CD14-positive monocyte (primary cell): ENCODE data around the gene CCDC106. TPM values are rescaled to one million over a fixed set of nuclear protein-coding genes. Genes with fewer than 3 reads are reported as not detected.

ENCODE experiments used
- DNase-seq, 3 donors: peaks; one replicate each; pipeline ENCODE4 v3.0.0-alpha.2; 2011 to 2022
- H2AFZ ChIP-seq: 2 replicates; pipeline ENCODE4 v1.6.0; 2012; ENCODE audit warnings: mild to moderate bottlenecking, low read depth, low read length, inconsistent platforms; ENCODE audit not compliant: insufficient read depth, poor library complexity, severe bottlenecking
- H3K27ac ChIP-seq, 2 donors: 1 replicate in 1 of 2; 2 replicates in 1 of 2; pipeline ENCODE4 v1.5.1; 2012 to 2013; ENCODE audit warnings: low read length in 2 of 2, control low read depth in 1 of 2, inconsistent platforms in 1 of 2, low read depth in 1 of 2, mild to moderate bottlenecking in 1 of 2
- H3K27me3 ChIP-seq, 2 donors: one replicate each; pipeline versions ENCODE4 v1.6.0 to v1.6.1; 2011 to 2013; ENCODE audit warnings: low read length in 2 of 2; ENCODE audit not compliant: control insufficient read depth in 2 of 2, insufficient read depth in 2 of 2
- H3K36me3 ChIP-seq, 2 donors: replicated peaks in 1 of 2; 1 replicate in 1 of 2; 2 replicates in 1 of 2; pipeline versions ENCODE4 v1.5.1 to v1.6.1; 2012 to 2013; ENCODE audit warnings: low read length in 2 of 2, control low read depth in 1 of 2, inconsistent platforms in 1 of 2, mild to moderate bottlenecking in 1 of 2; ENCODE audit not compliant: insufficient read depth in 2 of 2, control insufficient read depth in 1 of 2
- H3K4me1 ChIP-seq, 2 donors: 1 replicate in 1 of 2; 2 replicates in 1 of 2; pipeline versions ENCODE4 v1.5.1 to v1.6.1; 2012 to 2013; ENCODE audit warnings: low read length in 2 of 2, control low read depth in 1 of 2, inconsistent platforms in 1 of 2, mild to moderate bottlenecking in 1 of 2, moderate library complexity in 1 of 2; ENCODE audit not compliant: insufficient read depth in 2 of 2, control insufficient read depth in 1 of 2
- H3K4me2 ChIP-seq: replicated peaks from 2 replicates; pipeline ENCODE3; 2012; ENCODE audit warnings: low read length, moderate library complexity, mild to moderate bottlenecking; ENCODE audit not compliant: poor library complexity, severe bottlenecking; ENCODE audit errors: extremely low read depth
- H3K4me3 ChIP-seq, 3 experiments: fragments of 200-600 bp in 1 of 3; sonication (generic) in 1 of 3; replicated peaks in 1 of 3; 1 replicate in 2 of 3; 2 replicates in 1 of 3; pipeline ENCODE4 v1.5.1; 2011 to 2013; ENCODE audit warnings: low read length in 3 of 3, mild to moderate bottlenecking in 3 of 3, control low read depth in 2 of 3, low read depth in 2 of 3, inconsistent platforms in 1 of 3, moderate library complexity in 1 of 3
- H3K79me2 ChIP-seq: 2 replicates; pipeline ENCODE4 v1.6.0; 2012; ENCODE audit warnings: mild to moderate bottlenecking, control low read depth, inconsistent platforms, low read length, moderate library complexity; ENCODE audit not compliant: insufficient read depth
- H3K9ac ChIP-seq: 2 replicates; pipeline ENCODE4 v1.6.0; 2017; ENCODE audit warnings: low read length, mild to moderate bottlenecking; ENCODE audit not compliant: insufficient read depth, poor library complexity, severe bottlenecking
- H3K9me3 ChIP-seq, 2 donors: replicated peaks in 1 of 2; 1 replicate in 1 of 2; 2 replicates in 1 of 2; pipeline versions ENCODE4 v1.5.1 to v1.6.1; 2012 to 2013; ENCODE audit warnings: low read length in 2 of 2, control low read depth in 1 of 2; ENCODE audit not compliant: control insufficient read depth in 1 of 2, insufficient read depth in 1 of 2
- H4K20me1 ChIP-seq: 2 replicates; pipeline ENCODE4 v1.6.0; 2012; ENCODE audit warnings: mild to moderate bottlenecking, low read length, control low read depth, moderate library complexity; ENCODE audit not compliant: insufficient read depth
- H3K27ac Mint-ChIP-seq, 7 donors: one replicate each; pipeline ENCODE4 v1.8.0; 2020; ENCODE audit warnings: mild to moderate bottlenecking in 7 of 7, mixed read lengths in 7 of 7, moderate library complexity in 6 of 7, inconsistent platforms in 2 of 7
- H3K27me3 Mint-ChIP-seq, 3 donors: one replicate each; pipeline ENCODE4 v1.8.0; 2021 to 2022; ENCODE audit warnings: low read depth in 3 of 3, mild to moderate bottlenecking in 3 of 3, mixed read lengths in 3 of 3, moderate library complexity in 3 of 3, inconsistent platforms in 1 of 3
- H3K36me3 Mint-ChIP-seq, 2 donors: one replicate each; pipeline ENCODE4 v1.8.0; 2020; ENCODE audit warnings: mixed read lengths in 2 of 2, inconsistent platforms in 1 of 2, mild to moderate bottlenecking in 1 of 2
- H3K4me1 Mint-ChIP-seq: one replicate; pipeline ENCODE4 v1.8.0; 2020; ENCODE audit warnings: mild to moderate bottlenecking, mixed read lengths
- H3K4me3 Mint-ChIP-seq, 2 donors: one replicate each; pipeline ENCODE4 v1.8.0; 2020; ENCODE audit warnings: mild to moderate bottlenecking in 2 of 2, mixed read lengths in 2 of 2, moderate library complexity in 1 of 2
- H3K9me3 Mint-ChIP-seq, 7 donors: one replicate each; pipeline ENCODE4 v1.8.0; 2020 to 2022; ENCODE audit warnings: mixed read lengths in 7 of 7, mild to moderate bottlenecking in 6 of 7, moderate library complexity in 6 of 7, inconsistent platforms in 2 of 7
- WGBS: methylation state at CpG from one replicate; pipeline ENCODE4 v1.1.5; 2013; ENCODE audit warnings: missing lambda C conversion rate; ENCODE audit not compliant: insufficient coverage; 5-methylcytosine and 5-hydroxymethylcytosine counted together
- intact Hi-C, 2 donors: fragments of 100-400 bp; cut with micrococcal nuclease; formaldehyde crosslinking; loops; one replicate each; pipeline versions ENCODE4 v1.15.0 to v1.15.1; 2023
- polyA minus RNA-seq: library from RNA; depleted of rRNA, polyadenylated mRNA; stranded (reverse); fragments of >200 nt; gene quantifications from 2 replicates; pipeline ENCODE4 v1.2.3, GENCODE V29; 2012
- polyA plus RNA-seq, 3 donors: library from polyadenylated mRNA; depleted of rRNA in 1 of 3; unstranded in 2 of 3; stranded (reverse) in 1 of 3; fragments of 300-500 nt in 2 of 3; fragments of >200 nt in 1 of 3; fragmentation: Illumina TruSeq in 2 of 3; gene quantifications; 1 replicate in 2 of 3; 2 replicates in 1 of 3; pipeline ENCODE4 v1.2.3, GENCODE V29; 2012 to 2021
- total RNA-seq, 12 experiments: library from RNA in 1 of 12; stranded (reverse) in 1 of 12; fragments of 120-200 nt in 1 of 12; gene quantifications; one replicate each; pipeline ENCODE4 v1.2.4 and lab custom pipeline; 2013 to 2026; ENCODE audit warnings: mixed read lengths in 6 of 12, inconsistent platforms in 1 of 12
- TF ChIP-seq, protein P1 (sequence below): fragments of 200-600 bp; IDR thresholded peaks from one replicate; pipeline ENCODE4 v1.8.0; 2022; ENCODE audit warnings: antibody characterized with exemption, mild to moderate bottlenecking

The CCDC106 gene
- 2.0 TPM for total RNA-seq (2013)
- polyA plus RNA-seq (1 to 10 TPM in 2 of 3 donors, under 1 TPM in 1; 0.74 to 2.4 (median 1.2) TPM), polyA minus RNA-seq (1.4 and 1.7 TPM in 2 replicates), total RNA-seq (lab: John Stamatoyannopoulos, UW) (0.34 to 2.1 (median 0.90) reads per million in 11 experiments)

DNA sequence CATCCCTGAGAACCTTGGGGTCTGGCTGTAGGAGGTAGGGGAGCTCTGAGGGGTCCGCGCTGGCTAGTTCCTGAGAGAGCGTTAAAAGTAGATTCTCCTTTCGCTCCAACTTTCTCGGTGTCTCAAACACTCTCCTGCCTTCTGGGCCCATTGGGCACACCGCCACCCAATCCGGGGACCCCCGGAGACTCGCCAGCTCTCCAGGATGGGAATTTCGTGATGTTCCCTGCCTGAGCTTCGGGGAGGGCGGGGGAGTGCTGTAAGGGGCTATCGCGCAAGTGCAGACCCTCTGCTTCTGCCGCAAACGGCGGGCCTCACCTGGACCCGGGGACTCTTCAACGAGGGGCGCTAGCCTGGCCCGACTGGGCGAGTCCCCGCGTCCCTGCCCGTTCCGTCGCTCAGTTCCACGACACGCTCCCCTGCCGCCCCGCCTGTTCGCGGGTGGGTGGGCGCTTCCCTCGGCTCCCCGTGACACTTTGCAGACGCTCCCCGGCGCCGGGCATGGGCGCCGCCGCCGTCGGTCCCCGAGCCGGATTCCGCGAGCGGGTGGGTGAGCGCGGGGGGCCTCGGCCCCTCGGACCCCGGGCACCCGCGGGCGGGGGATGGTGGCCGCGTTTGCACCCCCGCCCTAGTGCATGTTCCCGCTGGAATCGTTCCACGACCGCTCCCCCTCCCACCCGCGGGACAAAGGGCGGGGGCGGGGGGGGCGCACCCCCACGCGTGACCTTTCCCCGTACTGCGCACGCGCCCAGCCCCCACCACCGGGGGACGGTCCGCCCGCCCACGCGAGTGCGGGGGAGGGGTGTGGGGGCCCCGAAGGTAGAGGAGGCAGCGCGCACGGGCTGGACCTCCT lies at the start of gene CCDC106:
Gene CCDC106, plus strand, starts transcription at position 481 of the 853 bp plus-strand sequence. CDS start 835 bp downstream, outside the sequence.
- peaks cover 0 to 5% (median 0%) of the 10 kb centered on the region in 7 donors for H3K9me3 Mint-ChIP-seq
- peak within 1 kb of the TSS; percentile 88 for H2AFZ ChIP-seq
- peaks cover 37 to 46% of the 10 kb centered on the region in 2 donors for H3K4me1 ChIP-seq
- H3K27me3 Mint-ChIP-seq = peaks cover 6 to 16% (median 12%) of the 10 kb centered on the region in 3 donors
- intact Hi-C loops = no loop called here
- peaks cover 42% of the 10 kb centered on the region for H3K4me1 Mint-ChIP-seq
- peak within 1 kb of the TSS; percentile 86 to 91 for H3K4me3 Mint-ChIP-seq
- H3K79me2 ChIP-seq = peaks cover 25% of the 10 kb centered on the region
- H3K9me3 ChIP-seq = no peaks in the 10 kb centered on the region
- peak within 1 kb of the TSS in 3 of 7 donors; percentile 28 to 73 (median 54) for H3K27ac Mint-ChIP-seq
- TF ChIP-seq, protein P1, sequence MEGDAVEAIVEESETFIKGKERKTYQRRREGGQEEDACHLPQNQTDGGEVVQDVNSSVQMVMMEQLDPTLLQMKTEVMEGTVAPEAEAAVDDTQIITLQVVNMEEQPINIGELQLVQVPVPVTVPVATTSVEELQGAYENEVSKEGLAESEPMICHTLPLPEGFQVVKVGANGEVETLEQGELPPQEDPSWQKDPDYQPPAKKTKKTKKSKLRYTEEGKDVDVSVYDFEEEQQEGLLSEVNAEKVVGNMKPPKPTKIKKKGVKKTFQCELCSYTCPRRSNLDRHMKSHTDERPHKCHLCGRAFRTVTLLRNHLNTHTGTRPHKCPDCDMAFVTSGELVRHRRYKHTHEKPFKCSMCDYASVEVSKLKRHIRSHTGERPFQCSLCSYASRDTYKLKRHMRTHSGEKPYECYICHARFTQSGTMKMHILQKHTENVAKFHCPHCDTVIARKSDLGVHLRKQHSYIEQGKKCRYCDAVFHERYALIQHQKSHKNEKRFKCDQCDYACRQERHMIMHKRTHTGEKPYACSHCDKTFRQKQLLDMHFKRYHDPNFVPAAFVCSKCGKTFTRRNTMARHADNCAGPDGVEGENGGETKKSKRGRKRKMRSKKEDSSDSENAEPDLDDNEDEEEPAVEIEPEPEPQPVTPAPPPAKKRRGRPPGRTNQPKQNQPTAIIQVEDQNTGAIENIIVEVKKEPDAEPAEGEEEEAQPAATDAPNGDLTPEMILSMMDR = no peak
- H3K4me3 ChIP-seq = peak within 1 kb of the TSS; percentile 46 to 83 (median 61)
- H3K9ac ChIP-seq = peak within 1 kb of the TSS; percentile 65
- under 1% methylated on average over 61 of the region's 87 CpGs for WGBS
- H3K27ac ChIP-seq = peak within 1 kb of the TSS in 1 of 2 donors; percentile 26
- peak within 1 kb of the TSS; percentile 92 for H3K4me2 ChIP-seq
- H3K36me3 Mint-ChIP-seq = peaks cover 10 to 32% of the 10 kb centered on the region in 2 donors
- no peaks in the 10 kb centered on the region for H3K27me3 ChIP-seq
- peak in 2 of 3 donors; percentile 21 to 29 for DNase-seq
- H4K20me1 ChIP-seq = peaks cover 10% of the 10 kb centered on the region
- peaks cover 11 to 13% of the 10 kb centered on the region in 2 donors for H3K36me3 ChIP-seq

DNA sequence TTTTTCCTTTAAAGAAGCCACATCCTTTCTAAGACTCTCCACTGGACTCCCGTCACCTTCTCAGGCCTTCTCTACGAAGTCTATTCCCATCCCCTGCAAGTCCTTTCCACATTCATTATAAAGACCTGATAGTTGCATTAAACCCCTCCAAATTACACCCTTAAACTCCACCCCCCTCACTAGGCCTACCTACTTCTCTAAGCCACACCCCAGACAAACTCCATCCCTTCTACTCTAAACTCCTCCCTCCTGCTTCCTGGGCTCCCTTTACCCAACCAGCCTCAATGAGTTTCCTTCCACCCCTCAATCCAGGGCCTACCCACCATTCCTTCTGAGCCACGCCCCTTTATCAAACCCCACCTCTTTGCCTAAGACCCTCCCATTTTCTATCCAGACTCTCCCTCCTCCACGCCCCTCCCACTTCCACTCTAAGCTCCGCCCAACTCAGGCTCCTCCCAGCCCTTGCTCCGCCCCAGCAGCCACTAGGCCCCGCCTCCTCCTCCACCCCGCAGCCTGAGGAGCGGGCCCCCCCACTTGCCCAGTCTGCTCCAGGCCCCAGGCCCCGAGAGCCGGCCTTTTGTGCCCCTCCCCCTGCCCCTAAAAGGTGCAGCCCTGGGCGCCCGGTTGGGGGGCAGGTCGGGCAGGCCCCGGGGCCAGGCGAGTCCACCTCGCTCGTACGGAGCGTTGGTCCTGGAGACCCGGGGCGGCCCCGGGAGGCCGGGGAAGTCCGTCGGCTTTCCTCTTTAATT lies 49.1 kb upstream of the CCDC106 start:
- peak overlapping the region; percentile 91 to 99 (median 97) for H3K27ac Mint-ChIP-seq
- Histone ChIP-seq H3K79me2 (peaks cover 41% of the 10 kb centered on the region), H3K4me1 (peaks cover 15 to 31% of the 10 kb centered on the region in 2 donors), H3K4me3 (peak overlapping the region; percentile 69 to 92 (median 84)), H3K27ac (peak overlapping the region; percentile 78 to 90), H3K9me3 (peaks cover 0 to 10% of the 10 kb centered on the region in 2 donors), H3K27me3 (no peaks in the 10 kb centered on the region), H3K36me3 (peaks cover 19 to 44% of the 10 kb centered on the region in 2 donors), H3K4me2 (peak overlapping the region; percentile 97), H4K20me1 (no peaks in the 10 kb centered on the region), H3K9ac (peak overlapping the region; percentile 86), H2AFZ (peak overlapping the region; percentile 81)
- H3K4me1 Mint-ChIP-seq = peaks cover 24% of the 10 kb centered on the region
- peaks cover 6 to 18% (median 12%) of the 10 kb centered on the region in 7 donors for H3K9me3 Mint-ChIP-seq
- peak; percentile 83 to 94 (median 92) for DNase-seq
- no peaks in the 10 kb centered on the region for H3K27me3 Mint-ChIP-seq
- intact Hi-C loops = loop anchor here (1.0 to 2.0 kb wide), 3 partner anchors 12 to 77 kb away; partner anchors contain the start of gene ZNF784 (in 1 of the 2)
- TF ChIP-seq, protein P1 = no peak
- H3K36me3 Mint-ChIP-seq = peaks cover 25 to 38% of the 10 kb centered on the region in 2 donors
- 8% methylated on average over 21 of the region's 26 CpGs for WGBS
- H3K4me3 Mint-ChIP-seq = peak overlapping the region; percentile 95 to 100
